GM18499 (cell line): Measurements from ENCODE around the gene TBC1D19.
"Not testable (repeated sequence)": the region's sequence is repeated elsewhere in the genome, so short reads cannot be mapped to it uniquely, and the experiment has no call there.

Experiments used
- ATAC-seq: cut with Tn5 transposase; IDR thresholded peaks from one replicate; pipeline ENCODE4 v1.9.1; 2021; ENCODE audit warnings: moderate number of reproducible peaks; ENCODE audit not compliant: insufficient read depth, unreplicated experiment

Gene TBC1D19

DNA sequence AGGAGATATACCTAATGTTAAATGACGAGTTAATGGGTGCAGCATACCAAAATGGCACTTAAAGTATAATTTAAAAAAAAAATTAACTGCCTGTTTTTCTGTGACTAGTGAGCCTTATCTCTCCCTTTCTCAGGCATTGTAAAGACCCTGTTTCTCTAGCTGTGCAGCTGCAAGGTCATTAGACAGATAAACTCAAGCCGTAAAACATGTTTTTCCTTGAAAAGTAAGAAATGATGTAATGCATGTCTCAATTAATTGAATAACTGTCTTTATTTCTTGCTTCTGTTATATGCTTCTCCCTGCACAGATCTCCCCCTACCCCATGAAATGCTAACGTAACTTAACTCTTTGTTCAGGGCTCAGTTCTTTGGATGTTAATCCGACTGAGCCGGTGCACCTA is 10.5 kb downstream of the TBC1D19 start:
- ATAC-seq, result no peak

GRCh38 chr4:26594778-26595177 is 10.9 kb downstream of the TBC1D19 start:
- ATAC-seq, result no peak

DNA sequence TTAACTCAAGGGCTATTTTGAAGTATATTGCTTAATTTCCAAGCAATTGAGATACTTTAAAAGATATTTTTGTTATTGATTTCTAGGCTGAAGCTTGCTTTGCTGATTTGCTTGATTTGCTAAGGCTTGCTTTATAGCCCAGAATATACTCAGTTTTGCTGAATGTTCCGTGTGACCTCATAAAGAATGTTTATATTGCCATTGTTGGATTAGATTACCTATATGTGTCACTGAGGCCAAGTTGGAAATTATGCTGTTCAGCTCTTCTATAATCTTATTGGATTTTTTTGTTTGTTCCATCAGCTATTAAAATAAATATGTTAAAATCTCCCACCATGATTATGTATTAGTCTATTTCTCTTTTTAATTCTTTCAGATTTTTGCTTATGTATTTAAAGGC is 13.0 kb downstream of the TBC1D19 start:
- no peak for ATAC-seq

GRCh38 chr4:26601204-26601603 is 17.3 kb downstream of the TBC1D19 start:
- no peak for ATAC-seq

DNA sequence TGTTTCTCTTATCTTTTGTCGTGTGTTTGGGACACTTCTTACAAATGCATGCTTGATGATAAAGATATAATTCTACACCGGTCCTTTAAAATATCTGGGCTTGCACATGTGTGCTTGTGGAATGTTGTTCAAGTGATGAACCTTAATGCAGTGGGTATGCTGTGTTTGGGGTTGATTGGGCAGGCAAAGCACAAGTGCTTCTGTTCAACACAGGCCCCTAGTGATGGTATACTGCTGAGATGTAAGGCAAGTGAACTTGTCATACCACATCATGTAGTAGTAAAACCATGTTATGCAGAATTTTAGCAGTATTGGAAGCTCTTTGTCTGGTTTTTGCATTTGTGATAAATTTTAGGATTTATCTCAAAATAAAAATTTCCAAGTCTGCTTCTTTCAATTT is 23.9 kb downstream of the TBC1D19 start:
- no peak for ATAC-seq

- no peak for ATAC-seq
These were observed 25.5 kb downstream of the TBC1D19 start for GRCh38 chr4:26609391-26609790.

- no peak for ATAC-seq
These were observed 26.0 kb downstream of the TBC1D19 start for GRCh38 chr4:26609868-26610267.

GRCh38 chr4:26611372-26611771 is 27.5 kb downstream of the TBC1D19 start:
- no peak for ATAC-seq

GRCh38 chr4:26611885-26612284 is 28.0 kb downstream of the TBC1D19 start:
- ATAC-seq, result no peak

GRCh38 chr4:26613237-26613636 is 29.4 kb downstream of the TBC1D19 start:
- no peak for ATAC-seq

DNA sequence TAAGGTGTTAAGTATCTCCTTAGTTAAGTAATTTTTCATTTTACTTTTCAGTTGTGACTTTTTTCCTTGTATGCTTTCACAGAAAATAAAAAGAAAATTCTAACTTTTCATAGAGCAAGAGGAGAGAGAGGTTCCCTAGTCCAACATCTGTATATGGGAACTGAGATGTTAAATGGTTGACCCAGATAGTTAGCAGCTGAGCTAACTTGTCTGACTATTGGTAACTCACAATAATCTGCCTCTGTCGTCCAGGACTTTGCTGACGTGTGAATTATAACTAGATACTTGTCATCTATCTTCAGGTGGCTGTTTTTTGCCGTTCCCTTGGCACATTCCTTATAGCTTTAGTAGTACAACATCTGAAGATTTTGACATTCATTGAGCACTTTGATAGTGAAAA is 29.9 kb downstream of the TBC1D19 start:
- no peak for ATAC-seq

- no peak for ATAC-seq
These were observed 35.9 kb downstream of the TBC1D19 start for GRCh38 chr4:26619784-26620183.

DNA sequence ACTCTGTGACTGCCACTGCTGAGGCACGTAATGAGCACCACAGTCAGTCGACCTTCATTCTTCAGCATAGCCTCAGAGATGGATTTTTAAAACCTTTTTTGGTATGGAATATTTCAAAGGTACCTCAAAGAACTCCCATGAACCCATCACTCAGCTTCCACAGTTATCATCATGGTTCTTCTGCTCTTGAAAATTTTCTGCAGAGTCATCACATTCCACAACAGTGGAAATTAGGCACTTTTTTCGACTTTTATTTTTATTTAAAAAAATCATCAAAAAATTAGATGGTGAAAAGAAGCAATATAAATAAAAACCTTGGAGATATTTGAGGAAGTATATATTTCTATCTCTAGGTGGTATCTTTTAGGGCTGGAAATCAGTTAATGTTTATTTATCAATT is 37.5 kb downstream of the TBC1D19 start:
- ATAC-seq, result no peak

- ATAC-seq, result no peak
These were observed 39.0 kb downstream of the TBC1D19 start for GRCh38 chr4:26622913-26623312.

DNA sequence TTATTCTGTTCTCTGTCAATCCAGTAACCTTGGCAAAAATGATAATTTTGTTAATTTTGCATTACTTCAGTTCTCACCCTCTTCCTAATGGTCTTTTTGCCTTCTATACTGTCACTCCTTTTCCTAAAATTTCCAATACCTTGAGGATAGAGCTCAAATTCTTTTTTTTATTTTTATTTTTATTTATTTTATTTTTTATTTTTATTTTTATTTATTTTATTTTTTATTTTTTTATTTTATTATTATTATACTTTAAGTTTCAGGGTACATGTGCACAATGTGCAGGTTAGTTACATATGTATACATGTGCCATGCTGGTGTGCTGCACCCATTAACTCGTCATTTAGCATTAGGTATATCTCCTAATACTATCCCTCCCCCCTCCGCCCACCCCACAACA is 42.8 kb downstream of the TBC1D19 start:
- ATAC-seq, result not testable (repeated sequence)

DNA sequence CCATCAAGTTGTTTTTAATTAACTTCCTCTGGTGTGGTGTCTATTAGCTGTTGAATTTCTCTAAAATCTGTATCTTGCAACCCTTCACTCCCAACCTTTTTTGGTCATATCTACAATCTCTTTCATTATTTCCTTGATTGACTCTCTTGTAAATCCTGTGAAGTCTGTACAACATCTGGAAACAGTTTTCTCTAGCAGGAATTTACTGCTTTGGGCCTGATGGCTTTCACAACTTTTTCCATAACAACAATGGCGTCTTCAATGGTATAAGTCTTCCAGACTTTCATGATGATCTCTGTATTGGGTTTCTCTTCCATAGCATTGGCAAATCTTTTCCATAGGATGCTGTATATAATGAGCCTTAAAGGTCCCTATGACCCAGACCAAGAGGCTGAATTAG is 49.0 kb downstream of the TBC1D19 start:
- ATAC-seq, result no peak

GRCh38 chr4:26634237-26634636 is 50.4 kb downstream of the TBC1D19 start:
- ATAC-seq, result no peak

- no peak for ATAC-seq
These were observed 52.6 kb downstream of the TBC1D19 start for GRCh38 chr4:26636458-26636857.

DNA sequence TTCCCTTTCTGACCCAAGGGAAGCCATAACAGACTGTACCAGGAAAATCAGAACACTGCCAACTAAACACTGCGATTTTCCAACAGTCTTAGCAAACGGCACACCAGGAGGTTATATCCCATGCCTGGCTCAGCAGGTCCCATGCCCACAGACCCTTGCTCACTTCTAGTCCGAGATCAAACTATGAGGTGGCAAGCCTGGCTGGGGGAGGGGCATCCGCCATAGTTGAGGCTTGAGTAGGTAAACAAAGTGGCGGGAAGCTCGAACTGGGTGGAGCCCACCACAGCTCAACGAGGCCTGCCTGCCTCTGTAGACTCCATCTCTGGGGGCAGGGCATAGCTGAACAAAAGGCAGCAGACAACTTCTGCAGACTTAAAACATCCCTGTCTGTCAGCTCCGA is 56.8 kb downstream of the TBC1D19 start:
- ATAC-seq, result not testable (repeated sequence)

DNA sequence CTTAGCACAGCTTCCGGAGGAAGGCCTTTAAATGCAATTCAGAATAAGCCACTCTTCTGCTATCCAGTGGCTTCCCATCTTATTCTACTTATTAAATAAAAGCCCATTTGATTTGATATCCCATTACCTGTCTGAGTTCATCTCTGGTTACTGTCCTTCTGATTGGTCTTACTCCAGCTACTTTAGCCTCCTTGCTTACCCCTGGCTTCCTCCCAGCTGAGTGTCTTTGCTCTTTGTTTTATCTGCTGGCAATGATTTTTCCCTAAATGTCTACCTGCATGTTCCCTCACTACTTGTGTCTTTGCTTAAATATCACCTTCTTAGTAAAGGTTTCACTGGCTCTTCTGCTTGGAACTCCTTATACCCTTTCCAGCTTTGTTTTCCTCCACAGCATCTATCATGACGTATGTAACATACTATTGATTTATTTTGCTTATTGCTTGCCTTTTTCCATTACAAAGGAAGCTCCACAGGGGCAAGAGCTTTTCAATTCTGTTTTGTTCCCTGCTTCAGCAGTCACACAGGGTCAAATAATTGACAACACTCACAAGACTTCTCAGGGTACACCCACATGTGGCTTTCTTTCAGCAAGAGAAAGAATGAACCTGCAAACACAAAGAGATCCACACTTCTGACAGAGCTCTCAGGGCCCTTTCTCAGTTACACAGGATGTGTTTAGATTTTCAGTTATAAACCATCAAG is 63.8 kb downstream of the TBC1D19 start:
- no peak for ATAC-seq

- ATAC-seq, result no peak
These were observed 64.4 kb downstream of the TBC1D19 start for GRCh38 chr4:26648260-26648659.

DNA sequence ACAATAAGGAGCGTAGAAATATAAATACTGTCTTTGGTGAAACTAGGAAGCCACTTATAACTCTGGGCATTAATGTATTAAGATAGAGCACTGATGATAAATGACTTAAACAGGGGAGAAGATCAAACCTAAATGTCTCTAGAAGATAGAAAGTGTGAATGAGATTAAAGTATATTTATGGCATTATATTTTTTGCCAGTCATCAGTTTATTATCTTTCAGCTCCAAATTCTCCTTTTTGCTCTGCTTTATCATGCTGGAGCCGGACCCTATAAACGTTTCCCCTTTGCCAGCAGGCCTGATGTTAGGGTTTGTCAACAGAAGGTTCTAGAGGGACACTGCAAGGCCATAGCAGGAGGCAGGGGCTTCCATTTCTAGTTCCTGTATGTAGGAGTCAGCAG is 76.4 kb downstream of the TBC1D19 start:
- ATAC-seq, result no peak

GRCh38 chr4:26663888-26664287 is 80.0 kb downstream of the TBC1D19 start:
- no peak for ATAC-seq
